WI38 (cell line): ENCODE results near the gene CLIP2.

Experiments
- H3K4me3 ChIP-seq: 2 replicates; pipeline ENCODE4 v1.5.1; 2011; ENCODE audit warnings: low read depth, mild to moderate bottlenecking, control low read depth, low read length
- TF ChIP-seq, protein P1 (sequence below): IDR thresholded peaks from 2 replicates; pipeline ENCODE4 v1.5.1; 2012; ENCODE audit warnings: low read depth, mild to moderate bottlenecking, control low read depth, low read length

Gene CLIP2

DNA sequence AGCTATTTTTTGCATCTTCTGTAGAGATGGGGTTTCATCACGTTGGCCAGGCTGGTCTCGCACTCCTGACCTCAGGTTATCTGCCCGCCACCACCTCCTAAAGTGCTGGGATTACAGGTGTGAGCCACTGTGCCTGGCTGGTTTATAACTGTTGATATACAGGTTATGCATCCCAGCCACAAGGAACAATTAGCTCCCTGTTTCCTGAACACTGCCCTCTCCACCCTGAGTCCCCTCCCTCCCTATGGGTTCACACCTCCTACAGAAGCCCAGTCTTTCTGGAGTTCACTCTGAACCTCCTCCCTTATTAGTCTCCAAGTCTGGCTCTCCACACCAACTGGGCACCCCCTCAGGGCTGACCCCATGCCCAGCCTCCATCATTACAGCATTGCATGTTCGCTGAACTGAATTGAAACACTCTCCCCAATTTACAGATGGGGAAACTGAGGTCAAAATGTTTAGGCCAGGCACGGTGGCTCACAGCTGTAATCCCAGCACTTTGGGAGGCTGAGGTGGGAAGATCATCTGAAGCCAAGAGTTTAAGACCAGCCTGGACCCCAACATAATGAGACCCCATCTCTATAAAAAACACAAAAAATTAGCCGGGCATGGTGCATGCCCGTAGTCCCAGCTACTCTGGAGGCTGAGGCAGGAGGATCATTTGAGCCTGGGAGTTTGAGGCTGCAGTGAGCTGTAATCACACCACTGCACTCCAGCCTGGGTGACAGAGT lies 1.7 kb upstream of the CLIP2 start:
- TF ChIP-seq, protein P1, sequence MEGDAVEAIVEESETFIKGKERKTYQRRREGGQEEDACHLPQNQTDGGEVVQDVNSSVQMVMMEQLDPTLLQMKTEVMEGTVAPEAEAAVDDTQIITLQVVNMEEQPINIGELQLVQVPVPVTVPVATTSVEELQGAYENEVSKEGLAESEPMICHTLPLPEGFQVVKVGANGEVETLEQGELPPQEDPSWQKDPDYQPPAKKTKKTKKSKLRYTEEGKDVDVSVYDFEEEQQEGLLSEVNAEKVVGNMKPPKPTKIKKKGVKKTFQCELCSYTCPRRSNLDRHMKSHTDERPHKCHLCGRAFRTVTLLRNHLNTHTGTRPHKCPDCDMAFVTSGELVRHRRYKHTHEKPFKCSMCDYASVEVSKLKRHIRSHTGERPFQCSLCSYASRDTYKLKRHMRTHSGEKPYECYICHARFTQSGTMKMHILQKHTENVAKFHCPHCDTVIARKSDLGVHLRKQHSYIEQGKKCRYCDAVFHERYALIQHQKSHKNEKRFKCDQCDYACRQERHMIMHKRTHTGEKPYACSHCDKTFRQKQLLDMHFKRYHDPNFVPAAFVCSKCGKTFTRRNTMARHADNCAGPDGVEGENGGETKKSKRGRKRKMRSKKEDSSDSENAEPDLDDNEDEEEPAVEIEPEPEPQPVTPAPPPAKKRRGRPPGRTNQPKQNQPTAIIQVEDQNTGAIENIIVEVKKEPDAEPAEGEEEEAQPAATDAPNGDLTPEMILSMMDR = no peak
- H3K4me3 ChIP-seq = no peak overlapping the region

DNA sequence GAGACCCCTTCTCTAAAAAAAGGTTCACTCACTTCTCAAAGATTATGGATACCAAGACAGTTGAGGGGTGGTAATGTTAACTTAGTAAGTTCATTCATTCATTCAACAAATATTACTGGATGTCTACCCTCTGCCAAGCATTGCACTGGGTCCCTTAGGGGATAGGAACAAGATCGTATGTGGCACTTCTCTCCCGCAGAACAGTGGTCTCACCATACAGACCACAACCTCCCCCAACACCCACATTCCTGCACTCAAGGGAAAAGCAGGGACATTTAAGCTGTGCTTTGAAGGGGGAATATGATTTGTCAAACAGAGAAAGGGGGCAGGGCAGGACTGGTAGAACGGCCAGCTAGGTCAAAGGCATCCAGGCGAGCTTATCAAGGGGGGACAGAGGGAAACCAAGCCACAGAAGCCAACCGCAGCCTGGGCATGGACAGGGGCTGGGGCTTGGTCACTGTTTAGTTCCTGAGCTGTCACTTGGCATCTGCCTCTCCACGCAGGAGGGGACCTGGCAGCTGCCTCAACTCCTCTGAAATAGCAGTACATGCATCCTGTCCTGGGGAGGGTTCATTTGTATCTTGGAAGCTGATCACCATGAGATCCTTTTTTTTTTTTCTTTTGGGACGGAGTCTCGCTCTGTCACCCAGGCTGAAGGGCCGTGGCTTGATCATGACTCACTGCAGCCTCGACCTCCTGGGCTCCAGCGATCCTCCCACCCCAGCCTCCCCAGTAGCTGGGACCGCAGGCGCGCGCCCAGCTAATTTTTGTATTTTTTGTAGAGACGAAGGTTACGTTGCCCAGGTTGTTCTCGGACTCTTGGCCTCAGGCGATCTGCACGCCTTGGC lies 949 bp upstream of the CLIP2 start:
- TF ChIP-seq, protein P1 = no peak
- peak overlapping the region; percentile 52 for H3K4me3 ChIP-seq

DNA sequence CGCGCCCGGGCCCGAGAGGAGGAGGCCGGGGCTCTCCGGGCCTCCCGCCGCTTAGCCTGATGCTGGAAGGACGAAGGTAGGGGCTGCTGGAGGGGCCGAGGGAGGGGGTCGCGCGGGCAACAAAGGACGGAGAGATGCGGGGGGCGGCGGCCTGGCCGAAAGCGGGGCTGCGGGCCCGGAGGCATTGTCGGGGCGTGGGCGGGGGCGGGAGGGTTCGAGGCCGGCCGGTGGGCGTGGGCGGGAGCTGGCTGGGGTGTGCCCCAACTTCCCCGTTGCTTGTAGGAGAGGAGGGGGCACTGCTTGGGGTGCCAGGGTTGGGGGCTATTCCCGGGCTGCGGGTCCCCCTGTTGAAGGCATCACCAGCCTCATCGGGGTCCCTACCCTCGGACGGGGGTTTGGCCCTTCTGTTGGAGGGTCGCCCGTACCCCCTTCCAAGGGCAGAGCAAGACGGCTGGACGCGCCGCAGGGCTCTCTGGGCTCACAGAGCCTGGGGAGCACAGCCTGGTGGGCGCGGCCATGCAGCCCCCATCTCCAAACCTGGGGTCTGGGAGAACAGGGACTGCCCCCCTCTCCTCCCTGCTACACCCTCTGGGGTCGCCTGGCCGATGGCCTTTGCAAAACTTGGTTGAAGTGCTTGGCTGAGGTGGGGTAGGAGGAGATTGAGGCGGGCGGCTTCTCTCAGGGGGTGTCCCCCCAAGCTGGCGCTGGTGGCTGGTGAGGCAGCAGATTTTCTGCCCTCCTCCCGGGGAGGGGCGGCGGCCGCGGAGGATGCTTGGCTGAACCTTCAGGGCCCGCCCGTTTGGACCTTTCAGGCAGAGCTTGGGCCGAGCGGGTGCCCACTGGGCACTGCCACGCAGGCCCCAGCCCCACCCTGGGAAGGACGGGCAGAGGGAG lies 699 bp downstream of the CLIP2 start:
- TF ChIP-seq, protein P1 = no peak
- H3K4me3 ChIP-seq = peak overlapping the region; percentile 73

DNA sequence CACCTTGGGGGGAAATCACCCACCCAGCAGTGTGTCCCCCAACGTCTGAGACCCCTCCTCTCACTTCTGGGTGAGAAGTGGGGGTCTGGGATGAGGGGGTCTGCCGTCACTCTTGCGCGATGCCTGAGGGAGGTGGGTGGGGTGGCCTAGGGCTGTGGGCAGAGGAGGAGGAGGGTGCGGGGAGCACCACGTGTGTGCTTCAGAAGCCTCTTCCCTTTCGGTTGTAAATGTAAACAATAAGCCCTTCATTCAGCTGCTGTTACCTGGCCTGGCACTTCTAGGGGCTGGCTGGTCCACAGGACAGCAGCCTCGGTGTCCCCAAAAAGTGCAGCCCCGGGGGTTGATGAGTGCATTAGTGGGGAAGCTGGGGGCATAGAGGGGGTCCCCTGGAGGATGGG lies 1.3 kb downstream of the CLIP2 start:
- H3K4me3 ChIP-seq = peak overlapping the region; percentile 73
- TF ChIP-seq, protein P1 = no peak

DNA sequence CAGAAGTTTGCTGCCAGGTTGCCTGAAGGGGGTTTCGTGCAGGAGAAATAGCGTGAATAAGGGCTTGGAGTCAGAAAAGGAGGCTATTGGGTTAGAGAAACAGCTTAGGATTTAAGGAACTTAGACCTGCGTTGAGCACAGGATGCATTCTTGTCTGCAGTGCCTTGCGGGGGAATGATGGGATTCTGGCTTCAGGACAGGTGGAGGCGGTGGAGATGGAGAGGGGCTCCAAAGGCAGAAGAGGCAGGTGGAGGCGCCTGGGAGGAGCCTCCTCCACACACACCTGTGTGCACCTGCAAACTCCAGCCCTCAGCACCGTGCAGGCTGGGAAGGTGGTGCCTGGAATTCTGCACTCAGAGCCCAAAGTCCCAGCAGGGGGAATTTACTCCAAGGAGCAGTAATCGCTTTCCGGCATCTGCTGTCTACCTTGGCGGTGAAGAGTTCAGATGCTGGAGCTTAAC lies 1.8 kb downstream of the CLIP2 start:
- TF ChIP-seq, protein P1 = no peak
- H3K4me3 ChIP-seq = peak overlapping the region; percentile 73

DNA sequence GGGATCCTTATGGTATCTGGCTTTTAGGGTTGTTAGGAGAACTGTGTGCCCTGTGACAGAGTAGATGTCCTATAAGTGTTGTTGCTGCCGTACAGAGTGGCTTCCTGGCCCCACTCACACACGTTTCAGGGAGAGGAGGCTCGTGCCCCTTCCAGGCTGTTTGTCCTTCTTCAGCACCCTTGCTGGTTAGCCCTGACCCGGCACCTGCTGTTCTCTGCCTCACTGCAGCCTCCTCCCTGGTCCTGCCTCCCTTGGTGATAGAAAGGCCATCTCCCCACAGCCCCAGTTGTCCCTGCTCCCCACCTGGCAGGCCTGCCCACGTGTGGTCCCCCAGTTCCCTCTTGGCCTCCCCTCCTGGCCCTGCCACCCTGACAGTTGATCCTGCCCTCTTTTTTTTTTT lies 2.3 kb downstream of the CLIP2 start:
- H3K4me3 ChIP-seq = peak overlapping the region; percentile 73
- TF ChIP-seq, protein P1 = no peak
